Neuronal stem cell (in vitro differentiated cells): ENCODE measurements around the gene MAST4.

Experiments
- DNase-seq: peaks from one replicate; pipeline ENCODE4 v3.0.0-alpha.2; 2013; ENCODE audit warnings: low spot score
- H2AFZ ChIP-seq: one replicate; pipeline ENCODE4 v1.6.1; 2013; ENCODE audit warnings: mild to moderate bottlenecking, low read length, inconsistent platforms
- H2AK5ac ChIP-seq: 2 replicates; pipeline ENCODE4 v1.6.1; 2013; ENCODE audit warnings: low read depth, mild to moderate bottlenecking, inconsistent platforms, low read length, moderate library complexity, mixed read lengths
- H2BK120ac ChIP-seq: 2 replicates; pipeline ENCODE4 v1.6.1; 2013; ENCODE audit warnings: low read depth, mild to moderate bottlenecking, inconsistent platforms, low read length, moderate library complexity, mixed read lengths
- H2BK12ac ChIP-seq: one replicate; pipeline ENCODE4 v1.6.1; 2013; ENCODE audit warnings: low read length, inconsistent platforms
- H2BK15ac ChIP-seq: 2 replicates; pipeline ENCODE4 v1.6.1; 2013; ENCODE audit warnings: mild to moderate bottlenecking, low read length, inconsistent platforms, mixed read lengths
- H2BK5ac ChIP-seq: one replicate; pipeline ENCODE4 v1.6.1; 2013; ENCODE audit warnings: inconsistent platforms, mild to moderate bottlenecking, low read length, moderate library complexity
- H3K14ac ChIP-seq: one replicate; pipeline ENCODE4 v1.6.1; 2013; ENCODE audit warnings: low read length, inconsistent platforms
- H3K18ac ChIP-seq: 2 replicates; pipeline ENCODE4 v1.6.1; 2013; ENCODE audit warnings: low read length, inconsistent platforms
- H3K23ac ChIP-seq: 2 replicates; pipeline ENCODE4 v1.6.1; 2013; ENCODE audit warnings: low read depth, mild to moderate bottlenecking, mixed read lengths, low read length, inconsistent platforms; ENCODE audit not compliant: poor library complexity
- H3K27ac ChIP-seq: replicated peaks from 3 replicates; pipeline ENCODE4 v1.5.1; 2013; ENCODE audit warnings: low read length, inconsistent platforms
- H3K27me3 ChIP-seq, 3 experiments: 2 replicates each; pipeline ENCODE4 v1.6.1; 2013; ENCODE audit warnings: low read length in 3 of 3, mild to moderate bottlenecking in 2 of 3, inconsistent platforms in 1 of 3, low read depth in 1 of 3, mixed read lengths in 1 of 3, moderate library complexity in 1 of 3; ENCODE audit not compliant: control insufficient read depth in 3 of 3, insufficient read depth in 3 of 3
- H3K36me3 ChIP-seq, 2 donors: replicated peaks in 1 of 2; 2 replicates each; pipeline ENCODE4 v1.6.1; 2013; ENCODE audit warnings: low read length in 2 of 2; ENCODE audit not compliant: control insufficient read depth in 2 of 2, insufficient read depth in 2 of 2
- H3K4ac ChIP-seq: 2 replicates; pipeline ENCODE4 v1.6.1; 2013; ENCODE audit warnings: inconsistent platforms, mild to moderate bottlenecking, low read length, moderate library complexity
- H3K4me1 ChIP-seq, 2 donors: 1 replicate in 1 of 2; 2 replicates in 1 of 2; pipeline ENCODE4 v1.6.1; 2013; ENCODE audit warnings: low read length in 2 of 2, low read depth in 1 of 2; ENCODE audit not compliant: control insufficient read depth in 2 of 2, insufficient read depth in 1 of 2
- H3K4me2 ChIP-seq: one replicate; pipeline ENCODE4 v1.6.1; 2013; ENCODE audit warnings: mild to moderate bottlenecking, low read length, inconsistent platforms; ENCODE audit not compliant: insufficient read depth, poor library complexity, severe bottlenecking
- H3K4me3 ChIP-seq, 2 donors: 2 replicates each; pipeline ENCODE4 v1.5.1; 2013; ENCODE audit warnings: low read length in 2 of 2, mild to moderate bottlenecking in 2 of 2, inconsistent platforms in 1 of 2, moderate library complexity in 1 of 2
- H3K79me1 ChIP-seq: one replicate; pipeline ENCODE4 v1.6.1; 2013; ENCODE audit warnings: low read depth, mild to moderate bottlenecking, inconsistent platforms, low read length, moderate library complexity
- H3K9ac ChIP-seq: one replicate; pipeline ENCODE4 v1.6.1; 2013; ENCODE audit warnings: mild to moderate bottlenecking, low read depth, low read length, inconsistent platforms; ENCODE audit not compliant: poor library complexity
- H3K9me3 ChIP-seq, 2 donors: replicated peaks in 1 of 2; 2 replicates each; pipeline versions ENCODE3 to v1.6.1; 2013; ENCODE audit warnings: low read length in 2 of 2, mild to moderate bottlenecking in 2 of 2, inconsistent platforms in 1 of 2, low read depth in 1 of 2, mixed read lengths in 1 of 2, moderate library complexity in 1 of 2; ENCODE audit not compliant: control insufficient read depth in 2 of 2, insufficient read depth in 1 of 2
- H4K8ac ChIP-seq: one replicate; pipeline ENCODE4 v1.6.1; 2013; ENCODE audit warnings: low read depth, mild to moderate bottlenecking, inconsistent platforms, low read length, moderate library complexity
- H4K91ac ChIP-seq: one replicate; pipeline ENCODE4 v1.6.1; 2013; ENCODE audit warnings: low read length, low read depth, mild to moderate bottlenecking, inconsistent platforms; ENCODE audit not compliant: poor library complexity
- WGBS, 2 donors: extraction: QIAGEN DNeasy Blood & Tissue Kit; methylation state at CpG; one replicate each; pipeline ENCODE4 v1.1.7; 2013; ENCODE audit warnings: missing lambda C conversion rate in 2 of 2, mixed read lengths in 1 of 2; ENCODE audit not compliant: insufficient read length in 2 of 2, insufficient replicate concordance in 1 of 2; ENCODE audit errors: extremely low coverage in 2 of 2; 5-methylcytosine and 5-hydroxymethylcytosine counted together

Gene MAST4

DNA sequence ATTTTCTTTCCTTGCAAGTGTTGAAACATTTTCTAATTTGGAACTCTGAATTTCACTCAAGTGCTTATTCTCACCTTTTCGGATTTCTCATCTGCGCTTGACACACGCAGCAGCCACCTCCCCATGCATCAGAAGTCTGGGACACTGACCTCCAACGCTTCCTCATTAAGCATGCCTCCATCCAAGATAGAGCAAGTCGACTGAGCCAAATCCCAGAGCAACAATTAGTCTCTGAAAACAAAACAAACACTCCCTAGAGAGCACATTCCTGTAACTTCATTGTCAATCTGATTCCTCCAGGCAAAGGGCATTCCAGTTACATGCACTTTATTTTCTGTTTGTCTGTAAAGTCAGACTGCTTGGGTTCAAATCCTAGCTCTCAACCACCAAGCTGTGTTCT lies 594.7 kb downstream of the MAST4 start:
- H2BK120ac ChIP-seq, result no peak overlapping the region
- H3K4me1 ChIP-seq, result peaks cover 2 to 11% of the 10 kb centered on the region in 2 donors
- H3K18ac ChIP-seq, result no peak overlapping the region
- DNase-seq, result no peak
- no peak overlapping the region for H3K4me3 ChIP-seq
- H2BK12ac ChIP-seq, result no peak overlapping the region
- H3K4ac ChIP-seq, result no peak overlapping the region
- H3K36me3 ChIP-seq, result no peaks in the 10 kb centered on the region
- H3K9ac ChIP-seq, result no peak overlapping the region
- H4K8ac ChIP-seq, result no peak overlapping the region
- H3K9me3 ChIP-seq, result peaks cover 2 to 5% of the 10 kb centered on the region in 2 donors
- WGBS, 2 donors, result no CpG with 5 or more reads among the region's 5 CpGs
- H3K4me2 ChIP-seq, result no peak overlapping the region
- H2BK5ac ChIP-seq, result no peak overlapping the region
- H2AFZ ChIP-seq, result peak overlapping the region; percentile 4
- no peaks in the 10 kb centered on the region for H3K27me3 ChIP-seq
- no peak overlapping the region for H4K91ac ChIP-seq
- no peak overlapping the region for H3K23ac ChIP-seq
- no peaks in the 10 kb centered on the region for H3K79me1 ChIP-seq
- H3K27ac ChIP-seq, result no peak overlapping the region
- H2AK5ac ChIP-seq, result no peak overlapping the region
- no peak overlapping the region for H2BK15ac ChIP-seq
- H3K14ac ChIP-seq, result no peak overlapping the region

GRCh38 chr5:67192719-67193438 lies 596.7 kb downstream of the MAST4 start:
- no peak for DNase-seq
- Histone ChIP-seq H2BK15ac (no peak overlapping the region), H2BK5ac (no peak overlapping the region), H3K4ac (no peak overlapping the region), H2BK120ac (no peak overlapping the region), H3K4me2 (no peak overlapping the region), H2BK12ac (no peak overlapping the region), H4K8ac (no peak overlapping the region), H3K23ac (no peak overlapping the region), H3K18ac (no peak overlapping the region), H2AK5ac (no peak overlapping the region), H3K14ac (no peak overlapping the region), H3K9me3 (peaks cover 2 to 5% of the 10 kb centered on the region in 2 donors), H3K79me1 (no peaks in the 10 kb centered on the region), H3K27me3 (no peaks in the 10 kb centered on the region), H3K9ac (no peak overlapping the region), H3K27ac (no peak overlapping the region), H2AFZ (peak overlapping the region; percentile 66), H3K4me3 (no peak overlapping the region), H4K91ac (no peak overlapping the region), H3K36me3 (no peaks in the 10 kb centered on the region), H3K4me1 (peaks cover 2 to 11% of the 10 kb centered on the region in 2 donors)
- WGBS, 2 donors, result no CpG with 5 or more reads among the region's 9 CpGs

GRCh38 chr5:67193439-67193807 lies 597.2 kb downstream of the MAST4 start:
- no CpG with 5 or more reads among the region's 2 CpGs for WGBS, 2 donors
- no peak overlapping the region for H2BK5ac ChIP-seq
- no peak overlapping the region for H2AK5ac ChIP-seq
- H4K91ac ChIP-seq, result no peak overlapping the region
- no peak overlapping the region for H3K23ac ChIP-seq
- H3K9ac ChIP-seq, result no peak overlapping the region
- H2BK15ac ChIP-seq, result no peak overlapping the region
- H2AFZ ChIP-seq, result peak overlapping the region; percentile 66
- H3K4ac ChIP-seq, result no peak overlapping the region
- peaks cover 2 to 5% of the 10 kb centered on the region in 2 donors for H3K9me3 ChIP-seq
- no peak overlapping the region for H3K4me3 ChIP-seq
- no peaks in the 10 kb centered on the region for H3K27me3 ChIP-seq
- no peak for DNase-seq
- no peaks in the 10 kb centered on the region for H3K79me1 ChIP-seq
- no peak overlapping the region for H3K14ac ChIP-seq
- no peak overlapping the region for H3K27ac ChIP-seq
- no peak overlapping the region for H2BK12ac ChIP-seq
- no peaks in the 10 kb centered on the region for H3K36me3 ChIP-seq
- H3K18ac ChIP-seq, result no peak overlapping the region
- H2BK120ac ChIP-seq, result no peak overlapping the region
- no peak overlapping the region for H3K4me2 ChIP-seq
- no peak overlapping the region for H4K8ac ChIP-seq
- H3K4me1 ChIP-seq, result peaks cover 2 to 9% of the 10 kb centered on the region in 2 donors

DNA sequence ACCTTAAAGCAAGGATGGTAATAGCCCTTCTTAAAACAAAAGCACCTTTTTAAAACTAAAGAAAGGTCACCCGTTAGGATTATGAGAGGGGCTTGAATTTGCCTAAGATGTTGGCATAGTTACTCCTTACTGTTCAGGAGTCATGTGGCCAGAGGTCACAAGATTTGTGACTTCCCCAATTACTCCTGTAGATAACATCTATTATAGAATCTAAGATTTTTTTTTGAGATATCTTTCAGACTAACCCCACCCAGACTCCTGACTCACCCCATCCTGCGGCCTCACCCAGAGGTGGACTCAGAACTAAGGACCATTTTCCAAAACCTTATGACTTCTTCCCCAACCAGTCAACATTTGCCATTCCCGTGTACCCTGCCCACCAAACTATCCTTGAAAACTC lies 598.0 kb downstream of the MAST4 start:
- Histone ChIP-seq H3K18ac (no peak overlapping the region), H2AK5ac (no peak overlapping the region), H3K27me3 (no peaks in the 10 kb centered on the region), H3K23ac (no peak overlapping the region), H3K79me1 (no peaks in the 10 kb centered on the region), H3K4me1 (peaks cover 0 to 3% of the 10 kb centered on the region in 2 donors), H2BK5ac (no peak overlapping the region), H3K4me3 (no peak overlapping the region), H3K27ac (no peak overlapping the region), H3K9me3 (peaks cover 2 to 5% of the 10 kb centered on the region in 2 donors), H3K4me2 (no peak overlapping the region), H2BK120ac (no peak overlapping the region), H3K14ac (no peak overlapping the region), H4K8ac (no peak overlapping the region), H2BK15ac (no peak overlapping the region), H3K36me3 (no peaks in the 10 kb centered on the region), H3K4ac (no peak overlapping the region), H3K9ac (no peak overlapping the region), H2BK12ac (no peak overlapping the region), H4K91ac (no peak overlapping the region), H2AFZ (no peak overlapping the region)
- WGBS, 2 donors, result no CpG with 5 or more reads among the region's 3 CpGs
- no peak for DNase-seq
